GM19043 (cell line): Measurements from ENCODE around the gene MPPE1.

Experiments
- ATAC-seq: cut with Tn5 transposase; IDR thresholded peaks from one replicate; pipeline ENCODE4 v1.9.1; 2021; ENCODE audit warnings: low read depth; ENCODE audit not compliant: unreplicated experiment

MPPE1 gene

GRCh38 chr18:11886577-11887110 lies 21.5 kb downstream of the MPPE1 start:
- ATAC-seq, result no peak

GRCh38 chr18:11885278-11885947 lies 22.7 kb downstream of the MPPE1 start:
- ATAC-seq, result no peak

- ATAC-seq, result no peak
Measured at GRCh38 chr18:11884396-11885030, 23.6 kb downstream of the MPPE1 start.

GRCh38 chr18:11883153-11883552 lies 25.0 kb downstream of the MPPE1 start:
- ATAC-seq, result peak; percentile 84

DNA sequence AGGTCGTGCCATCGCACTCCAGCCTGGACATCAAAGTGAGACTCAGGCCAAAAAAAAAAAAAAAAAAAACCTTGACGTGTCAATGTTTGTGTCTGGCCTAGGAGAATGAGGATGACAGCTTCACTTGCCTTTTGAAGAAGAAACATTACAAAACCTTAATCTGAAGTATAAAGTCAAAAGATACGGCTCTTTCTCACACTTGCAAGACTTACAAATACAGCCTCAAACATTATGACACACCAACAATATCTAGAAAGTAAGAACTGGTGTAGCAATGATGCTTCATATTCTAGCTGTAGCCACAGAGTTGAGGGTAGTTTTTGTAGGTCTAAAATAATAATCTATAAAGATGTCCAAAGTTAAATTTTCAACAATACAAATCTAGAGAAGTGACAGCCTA lies 25.5 kb downstream of the MPPE1 start:
- no peak for ATAC-seq

- ATAC-seq, result no peak
Measured at GRCh38 chr18:11880586-11881304, 27.4 kb downstream of the MPPE1 start.

- no peak for ATAC-seq
Measured at GRCh38 chr18:11877497-11878135, 30.5 kb downstream of the MPPE1 start.

DNA sequence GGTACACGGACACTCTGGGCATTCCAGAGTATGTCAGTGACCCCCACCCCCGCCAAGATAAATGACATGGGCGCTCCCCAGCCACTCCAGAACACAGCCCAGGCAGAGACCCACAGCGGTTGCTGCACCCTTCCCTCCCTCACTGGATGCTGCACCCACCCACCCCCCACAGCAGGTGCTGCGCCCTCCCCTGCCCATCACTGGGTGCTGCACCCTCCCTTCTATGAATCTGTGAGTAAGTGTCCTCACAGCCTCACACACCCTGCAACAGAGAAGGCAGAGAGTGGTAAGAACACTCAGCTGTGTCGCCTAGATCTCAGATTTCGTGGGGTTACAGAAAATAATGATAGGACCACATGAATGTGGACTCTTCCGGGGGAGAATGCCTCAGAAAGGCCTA lies 33.4 kb downstream of the MPPE1 start:
- no peak for ATAC-seq

DNA sequence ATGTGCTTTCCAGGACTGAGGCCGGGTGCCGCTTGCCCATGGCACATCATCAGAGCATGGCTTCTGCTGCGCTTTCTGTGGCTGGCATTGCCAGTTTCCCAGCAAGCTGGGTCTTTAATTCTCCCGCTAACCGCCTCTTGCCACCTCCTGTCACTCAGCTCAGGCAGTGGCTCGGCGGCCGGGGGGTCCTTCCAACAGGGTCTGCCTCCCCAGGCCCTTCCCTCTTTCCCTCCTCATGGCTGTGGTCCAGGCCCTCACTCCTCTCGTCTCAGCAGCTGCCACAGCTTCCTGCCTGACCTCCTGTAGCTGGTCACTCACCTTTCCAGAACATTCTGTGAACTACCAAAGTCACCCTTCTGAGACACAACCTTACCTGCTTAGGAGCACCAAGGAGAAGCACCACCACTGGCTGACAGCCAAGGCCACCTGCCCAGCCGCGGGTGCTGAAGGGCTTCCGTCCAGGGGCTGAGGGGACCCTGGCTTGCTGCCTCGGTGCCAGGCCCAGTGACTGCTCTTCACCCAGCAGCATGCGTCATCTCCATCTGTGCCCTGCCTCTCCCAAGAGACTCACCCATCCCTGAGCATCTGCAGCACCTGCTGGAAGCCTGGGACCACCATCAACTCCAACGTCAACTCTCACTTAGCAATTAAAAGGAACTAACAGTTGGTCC lies 34.3 kb downstream of the MPPE1 start:
- ATAC-seq, result no peak

- no peak for ATAC-seq
Measured at GRCh38 chr18:11872479-11873136, 35.5 kb downstream of the MPPE1 start.

- no peak for ATAC-seq
Measured at GRCh38 chr18:11871501-11871900, 36.6 kb downstream of the MPPE1 start.

GRCh38 chr18:11868230-11868629 lies 39.9 kb downstream of the MPPE1 start:
- no peak for ATAC-seq

DNA sequence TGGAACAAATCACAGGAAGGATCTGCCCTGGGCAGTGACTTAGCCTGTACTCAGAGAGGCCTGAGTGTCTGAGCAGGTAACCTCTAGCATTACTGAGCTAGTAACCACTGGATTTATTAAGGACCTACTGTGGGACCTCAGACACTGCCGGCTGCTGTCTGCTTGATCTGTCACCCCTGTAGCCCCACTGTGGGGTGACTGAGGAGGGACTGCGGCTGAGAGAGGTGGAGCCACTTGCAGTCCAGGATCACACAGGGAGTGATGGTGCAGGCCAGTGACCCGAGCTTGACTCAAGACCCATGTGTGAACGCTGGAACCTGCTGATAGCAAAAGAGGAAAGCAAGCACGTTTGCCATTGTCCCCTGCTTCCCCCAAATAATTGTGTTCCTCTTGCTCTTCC lies 41.4 kb downstream of the MPPE1 start:
- no peak for ATAC-seq

DNA sequence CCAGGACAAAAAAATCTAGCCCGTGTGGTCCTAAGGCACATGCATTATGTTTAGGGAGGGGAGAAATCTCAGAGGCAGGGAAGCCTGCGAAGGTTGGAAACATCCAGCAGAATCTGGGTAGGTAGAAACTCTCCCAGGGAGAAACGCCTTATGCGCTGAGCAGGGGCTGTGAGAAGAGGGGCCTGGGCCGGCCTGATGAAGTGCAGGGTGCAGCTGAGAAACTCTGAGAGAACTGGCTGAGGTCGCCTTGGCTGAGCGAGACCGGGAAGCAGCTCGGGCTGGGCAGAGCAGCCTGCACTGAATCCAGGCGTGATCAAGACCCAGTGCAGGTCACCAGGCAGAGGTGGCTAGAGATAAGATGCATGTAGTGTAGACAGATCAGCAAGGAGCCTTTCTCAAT lies 41.8 kb downstream of the MPPE1 start:
- ATAC-seq, result no peak

- no peak for ATAC-seq
Measured at GRCh38 chr18:11865071-11865470, 43.0 kb downstream of the MPPE1 start.

DNA sequence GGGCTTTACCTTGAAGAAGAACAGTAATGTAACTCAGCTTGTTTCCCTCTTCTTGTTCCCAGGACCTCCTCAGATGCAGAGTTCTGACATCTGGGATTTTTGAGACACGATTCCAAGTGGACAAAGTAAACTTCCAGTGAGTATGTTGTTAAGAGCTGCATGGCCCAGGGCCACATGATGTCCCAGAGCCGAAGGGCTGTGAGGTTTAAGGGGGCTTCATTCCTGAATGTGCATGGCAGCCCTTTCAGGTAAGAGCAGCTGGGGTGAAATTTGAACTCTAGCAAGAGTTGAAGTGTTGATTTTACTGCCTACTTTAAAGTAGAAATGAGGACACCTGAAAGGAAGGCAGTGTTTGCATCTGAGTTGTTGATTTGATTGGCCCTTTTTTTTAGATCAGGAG lies 43.6 kb downstream of the MPPE1 start:
- ATAC-seq, result no peak

GRCh38 chr18:11862468-11863137 lies 45.5 kb downstream of the MPPE1 start:
- no peak for ATAC-seq

DNA sequence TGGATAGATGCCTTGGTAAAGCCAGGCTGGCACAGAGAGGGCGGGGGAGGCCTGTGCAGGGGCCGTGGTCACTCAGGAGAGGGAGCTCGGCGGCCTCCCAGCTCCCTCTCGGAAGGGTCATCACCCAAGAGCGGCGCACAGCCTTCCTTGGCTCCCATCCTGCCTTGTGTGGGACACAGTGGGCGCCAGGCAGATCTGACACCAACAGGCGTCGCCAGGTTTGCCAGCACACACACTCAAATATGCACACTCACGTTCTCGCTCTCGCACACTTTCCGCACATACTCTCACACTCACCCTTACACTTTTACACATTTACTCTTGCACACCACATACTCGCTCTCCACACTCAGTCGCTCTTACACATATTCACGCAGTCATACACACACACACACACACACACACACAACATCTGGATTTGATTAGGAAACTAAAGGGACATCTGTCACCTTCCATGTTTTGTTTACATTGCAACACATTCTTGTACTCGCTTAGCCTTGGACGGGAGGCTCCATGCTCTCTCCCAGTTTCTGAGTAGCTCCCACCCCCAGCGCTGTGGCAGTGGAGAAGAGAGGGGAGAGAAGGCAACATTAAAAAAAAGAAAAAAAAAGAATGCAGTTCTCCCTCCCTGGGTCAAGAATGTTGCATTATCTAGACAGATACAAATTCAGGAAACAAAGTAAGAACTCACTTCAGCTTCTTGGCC lies 46.4 kb downstream of the MPPE1 start:
- ATAC-seq, result no peak
